Subcutaneous abdominal adipose tissue (tissue), 5 donors: ENCODE results near the gene TBL2.

Experiments used
- H3K27ac ChIP-seq: one replicate; pipeline ENCODE4 v1.7.0; 2013; ENCODE audit warnings: low read depth, mild to moderate bottlenecking, inconsistent platforms, low read length, moderate library complexity
- H3K27me3 ChIP-seq, 5 donors: one replicate each; pipeline ENCODE4 v1.7.0; 2013; ENCODE audit warnings: low read length in 5 of 5, inconsistent platforms in 1 of 5; ENCODE audit not compliant: control insufficient read depth in 5 of 5, insufficient read depth in 4 of 5
- H3K36me3 ChIP-seq, 5 donors: one replicate each; pipeline ENCODE4 v1.7.0; 2013; ENCODE audit warnings: low read length in 5 of 5; ENCODE audit not compliant: control insufficient read depth in 5 of 5, insufficient read depth in 5 of 5
- H3K4me1 ChIP-seq, 5 donors: one replicate each; pipeline ENCODE4 v1.7.0; 2013; ENCODE audit warnings: low read length in 5 of 5, mild to moderate bottlenecking in 3 of 5, moderate library complexity in 1 of 5; ENCODE audit not compliant: control insufficient read depth in 5 of 5, insufficient read depth in 5 of 5
- H3K4me3 ChIP-seq, 5 donors: one replicate each; pipeline ENCODE4 v1.7.0; 2013; ENCODE audit warnings: low read length in 5 of 5, low read depth in 1 of 5
- H3K9ac ChIP-seq, 5 donors: one replicate each; pipeline ENCODE4 v1.7.0; 2013; ENCODE audit warnings: low read length in 5 of 5, mild to moderate bottlenecking in 4 of 5, moderate library complexity in 3 of 5
- H3K9me3 ChIP-seq, 5 donors: one replicate each; pipeline ENCODE4 v1.7.0; 2013; ENCODE audit warnings: low read length in 5 of 5; ENCODE audit not compliant: control insufficient read depth in 5 of 5
- donor health status: healthy.
- donor health status: healthy.
- donor health status: healthy.
- donor health status: healthy.
- donor health status: healthy.

The TBL2 gene

DNA sequence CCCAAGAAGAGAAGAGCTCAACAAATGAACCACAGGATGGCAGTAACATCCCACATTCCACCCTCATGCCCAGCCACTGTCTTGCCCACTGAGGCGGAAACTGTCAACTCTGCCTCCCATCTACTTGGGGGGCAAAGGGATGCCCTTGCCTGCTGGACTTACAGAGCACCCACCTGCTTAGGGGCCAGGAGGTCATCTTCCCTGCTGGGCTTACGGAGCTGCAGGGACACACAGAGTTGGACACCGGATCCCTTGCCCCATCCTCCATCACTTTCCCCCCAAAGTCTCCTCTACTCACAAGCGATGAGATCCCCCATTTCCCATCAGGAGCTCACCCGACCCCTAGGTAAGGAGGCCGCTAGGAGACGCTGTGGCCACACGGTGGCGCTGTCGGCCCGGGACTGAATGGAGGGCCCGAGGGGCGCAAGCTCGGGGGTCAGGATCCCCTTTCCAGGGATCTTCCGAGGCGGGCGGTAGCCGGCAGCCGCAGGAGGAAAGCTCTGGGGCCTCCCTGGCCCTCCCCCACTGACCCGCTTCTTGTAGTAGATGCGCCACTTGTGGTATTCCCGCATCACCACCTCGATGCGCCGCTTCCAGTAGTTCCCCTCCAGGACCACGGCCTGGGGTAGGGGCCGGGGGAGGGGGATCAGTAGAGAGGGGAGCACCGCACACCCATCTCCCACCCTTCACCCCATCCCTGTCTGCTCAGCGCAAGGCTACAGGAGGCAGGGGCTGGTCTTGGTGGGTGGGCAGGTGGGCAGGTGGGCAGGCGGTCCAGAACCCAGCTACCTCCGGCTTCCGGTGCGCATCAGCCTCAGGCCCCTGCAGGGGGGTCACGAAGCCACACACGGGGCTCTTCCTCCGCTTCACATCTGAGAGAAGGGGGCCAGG is 28.7 kb upstream of the TBL2 start:
- no peaks in the 10 kb centered on the region for H3K9me3 ChIP-seq
- H3K9ac ChIP-seq: no peak overlapping the region
- peaks cover 0 to 14% (median 0%) of the 10 kb centered on the region in 5 donors for H3K36me3 ChIP-seq
- no peak overlapping the region for H3K4me3 ChIP-seq
- H3K4me1 ChIP-seq: peaks cover 0 to 31% (median 6%) of the 10 kb centered on the region in 5 donors
- no peaks in the 10 kb centered on the region for H3K27me3 ChIP-seq
- H3K27ac ChIP-seq: no peak overlapping the region

- Histone ChIP-seq H3K9ac (no peak overlapping the region), H3K36me3 (peaks cover 0 to 14% (median 0%) of the 10 kb centered on the region in 5 donors), H3K9me3 (peaks cover 0 to 3% (median 0%) of the 10 kb centered on the region in 5 donors), H3K27ac (no peak overlapping the region), H3K27me3 (no peaks in the 10 kb centered on the region), H3K4me1 (peaks cover 0 to 31% (median 6%) of the 10 kb centered on the region in 5 donors), H3K4me3 (no peak overlapping the region)
These were observed 27.3 kb upstream of the TBL2 start for GRCh38 chr7:73605601-73606220.

- Histone ChIP-seq H3K36me3 (peaks cover 0 to 8% (median 0%) of the 10 kb centered on the region in 5 donors), H3K27ac (no peak overlapping the region), H3K9me3 (peaks cover 0 to 3% (median 0%) of the 10 kb centered on the region in 5 donors), H3K4me1 (peaks cover 0 to 11% (median 3%) of the 10 kb centered on the region in 5 donors), H3K9ac (no peak overlapping the region), H3K27me3 (no peaks in the 10 kb centered on the region), H3K4me3 (no peak overlapping the region)
These were observed 24.6 kb upstream of the TBL2 start for GRCh38 chr7:73602721-73603651.

DNA sequence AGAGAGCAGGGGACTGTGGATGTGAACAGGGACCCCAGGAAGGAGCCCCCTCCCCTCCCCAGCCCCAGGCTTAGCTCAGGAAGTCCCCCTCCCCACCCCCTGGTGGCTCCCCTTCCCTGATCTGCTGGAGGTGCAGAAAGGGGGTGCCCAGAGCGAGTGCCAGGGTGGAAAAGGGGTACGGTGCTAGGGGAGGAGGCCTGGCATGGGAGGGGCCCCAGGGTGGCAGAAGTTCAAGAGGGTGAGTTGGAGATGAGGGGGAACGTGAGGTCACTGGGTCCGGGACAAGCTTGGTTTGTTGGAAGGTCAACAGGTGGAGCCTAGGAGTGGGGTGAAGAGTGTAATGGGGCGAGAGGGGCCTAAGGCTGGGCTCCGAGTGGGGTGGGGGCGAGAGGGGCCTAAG is 21.5 kb upstream of the TBL2 start:
- Histone ChIP-seq H3K36me3 (peaks cover 0 to 21% (median 12%) of the 10 kb centered on the region in 5 donors), H3K9ac (no peak overlapping the region), H3K4me3 (no peak overlapping the region), H3K27ac (no peak overlapping the region), H3K9me3 (peaks cover 0 to 3% (median 0%) of the 10 kb centered on the region in 5 donors), H3K27me3 (no peaks in the 10 kb centered on the region), H3K4me1 (peaks cover 0 to 9% (median 0%) of the 10 kb centered on the region in 5 donors)

GRCh38 chr7:73599151-73599882 is 20.9 kb upstream of the TBL2 start:
- Histone ChIP-seq H3K36me3 (peaks cover 0 to 21% (median 12%) of the 10 kb centered on the region in 5 donors), H3K4me3 (no peak overlapping the region), H3K4me1 (peaks cover 0 to 9% (median 0%) of the 10 kb centered on the region in 5 donors), H3K9me3 (peaks cover 0 to 3% (median 0%) of the 10 kb centered on the region in 5 donors), H3K27ac (no peak overlapping the region), H3K9ac (no peak overlapping the region), H3K27me3 (no peaks in the 10 kb centered on the region)

DNA sequence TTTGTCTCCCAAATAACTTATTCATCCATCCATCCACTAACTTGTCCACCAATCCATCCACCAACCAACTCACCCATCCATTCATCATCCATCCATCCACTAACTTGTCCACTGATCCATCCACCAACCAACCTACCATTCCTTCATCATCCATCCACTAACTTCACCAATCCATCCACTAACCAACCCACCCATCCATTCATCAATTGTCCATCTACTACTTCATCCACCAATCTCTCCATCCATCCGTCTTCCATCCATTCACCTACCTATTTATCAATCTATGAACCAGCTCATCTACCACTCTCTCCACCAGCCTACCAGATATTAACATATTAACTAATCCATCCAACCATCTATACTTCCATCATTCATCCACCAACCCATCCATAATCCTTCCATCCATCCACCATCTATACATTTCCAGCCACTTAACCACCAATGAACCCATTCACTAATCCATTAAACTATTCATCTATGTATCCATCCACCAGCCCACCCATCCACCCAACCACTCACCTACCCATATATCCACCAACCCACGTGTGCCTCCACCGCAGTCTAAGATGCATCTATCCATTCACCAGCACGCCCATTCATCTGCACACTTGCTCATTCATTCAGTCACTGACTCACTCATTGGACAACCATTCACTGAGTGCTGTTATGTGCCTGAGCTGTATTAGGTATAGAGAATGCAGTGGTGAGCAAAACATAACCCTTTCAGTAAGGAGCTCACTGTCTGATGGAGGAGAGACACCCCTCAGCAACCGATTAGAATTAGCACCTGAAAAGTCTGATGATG is 19.8 kb upstream of the TBL2 start:
- Histone ChIP-seq H3K4me3 (no peak overlapping the region), H3K9ac (no peak overlapping the region), H3K27me3 (no peaks in the 10 kb centered on the region), H3K36me3 (peaks cover 0 to 29% (median 12%) of the 10 kb centered on the region in 5 donors), H3K9me3 (peaks cover 0 to 3% (median 0%) of the 10 kb centered on the region in 5 donors), H3K27ac (no peak overlapping the region), H3K4me1 (peaks cover 0 to 9% (median 0%) of the 10 kb centered on the region in 5 donors)

DNA sequence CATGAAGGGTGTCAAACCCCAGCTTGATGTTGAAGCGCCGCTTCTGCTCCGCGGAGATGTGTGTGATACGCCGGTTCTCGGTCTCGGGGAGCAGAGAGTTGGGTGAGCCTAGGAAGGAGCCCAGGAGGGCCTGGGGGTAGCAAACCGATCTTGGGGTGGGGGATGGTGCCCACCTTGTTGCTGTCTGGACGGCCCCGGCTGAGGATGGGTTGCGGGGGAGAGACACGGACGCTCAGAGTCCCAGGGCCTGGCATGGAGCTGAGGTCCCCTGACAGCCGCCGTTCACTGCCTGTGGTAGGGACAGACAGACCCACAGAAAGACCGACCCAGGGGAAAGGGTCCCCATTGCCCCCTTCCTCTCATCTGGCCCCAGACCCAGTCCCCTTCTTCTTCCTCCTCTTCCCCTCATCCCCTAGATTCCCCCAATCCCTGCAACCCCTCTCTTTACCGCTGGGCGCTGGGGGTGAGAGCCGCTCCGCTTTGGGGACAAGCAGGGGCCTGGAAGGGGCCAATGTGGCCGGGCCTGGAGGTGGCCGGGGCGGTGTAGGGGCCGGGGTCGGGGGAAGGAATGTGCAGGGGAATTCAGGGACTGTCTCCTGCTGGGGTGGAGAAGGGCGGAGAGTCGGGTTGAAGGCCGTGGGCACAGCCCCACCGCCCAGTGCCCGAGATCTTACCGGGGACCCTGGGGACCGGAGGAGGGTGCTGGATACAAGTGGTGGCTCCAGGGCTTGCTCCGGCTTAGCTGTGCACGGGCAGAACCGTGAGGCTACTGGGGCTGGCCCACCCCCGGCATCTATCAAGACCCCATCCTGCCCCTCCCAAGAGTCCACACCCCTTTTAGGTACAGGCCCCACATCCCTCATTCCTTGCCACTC is 18.0 kb upstream of the TBL2 start:
- Histone ChIP-seq H3K9ac (no peak overlapping the region), H3K27ac (no peak overlapping the region), H3K36me3 (peaks cover 0 to 29% (median 12%) of the 10 kb centered on the region in 5 donors), H3K4me3 (no peak overlapping the region), H3K4me1 (peaks cover 0 to 6% (median 0%) of the 10 kb centered on the region in 5 donors), H3K9me3 (peaks cover 0 to 4% (median 0%) of the 10 kb centered on the region in 5 donors), H3K27me3 (no peaks in the 10 kb centered on the region)

DNA sequence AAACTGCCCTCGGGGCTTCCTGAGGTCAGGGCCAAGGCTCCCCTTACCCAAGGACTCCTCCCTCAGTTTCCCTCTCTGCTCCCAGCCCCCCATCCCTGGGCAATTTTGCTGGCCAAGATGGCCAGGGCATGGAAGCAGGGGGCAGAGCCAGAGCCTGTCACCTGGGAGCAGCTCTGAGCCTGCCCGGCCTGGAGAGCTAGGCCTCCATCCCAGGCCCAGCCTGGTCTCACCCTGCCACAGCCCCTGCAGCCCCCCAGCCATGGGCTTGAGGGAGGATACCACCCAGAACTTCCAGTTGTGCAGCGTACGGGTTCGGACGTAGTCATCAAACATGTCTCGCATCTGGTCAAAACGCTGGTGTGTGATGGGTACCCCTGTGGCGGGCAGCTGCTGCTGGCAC is 17.0 kb upstream of the TBL2 start:
- H3K9me3 ChIP-seq: peaks cover 0 to 4% (median 0%) of the 10 kb centered on the region in 5 donors
- H3K4me3 ChIP-seq: no peak overlapping the region
- no peak overlapping the region for H3K27ac ChIP-seq
- no peak overlapping the region for H3K9ac ChIP-seq
- no peaks in the 10 kb centered on the region for H3K27me3 ChIP-seq
- no peaks in the 10 kb centered on the region for H3K4me1 ChIP-seq
- H3K36me3 ChIP-seq: peaks cover 0 to 29% (median 12%) of the 10 kb centered on the region in 5 donors
